ENCODE results near the gene C5orf52. TPM values are rescaled to one million over a fixed set of nuclear protein-coding genes. Genes with fewer than 3 reads are reported as not detected.
"Not testable (repeated sequence)": the region's sequence is repeated elsewhere in the genome, so short reads cannot be mapped to it uniquely, and the experiment has no call there.

Gene C5orf52
- total RNA-seq, 4 donors from 2014 or later, result not detected

DNA sequence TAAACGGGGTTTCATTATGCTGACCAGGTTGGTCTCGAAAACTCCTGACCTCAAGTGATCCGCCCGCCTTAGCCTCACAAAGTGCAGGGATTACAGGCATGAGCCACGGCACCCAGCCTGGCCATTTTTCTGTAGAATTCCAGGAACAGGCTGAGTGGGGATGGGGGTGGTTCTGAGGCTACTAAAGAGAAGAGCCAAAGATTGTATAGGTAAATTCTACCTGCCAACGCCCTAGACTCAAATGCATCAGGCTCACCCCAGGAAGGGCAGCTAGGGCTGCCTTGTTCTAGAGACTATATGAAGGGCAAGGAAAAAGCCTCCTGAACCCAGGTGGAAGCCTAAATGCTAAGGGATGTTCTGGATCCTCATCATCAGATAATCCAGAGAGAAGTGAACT lies 1.6 kb upstream of the C5orf52 start:
- Histone ChIP-seq H3K36me3 (no peaks in the 10 kb centered on the region), H3K4me1 (peaks cover 15% of the 10 kb centered on the region), H3K27me3 (peaks cover 27% of the 10 kb centered on the region), H3K9me3 (no peaks in the 10 kb centered on the region), H3K27ac (no peak overlapping the region), H3K4me3 (no peak overlapping the region)
- DNase-seq (ENCODE audit: low spot score in 2 of 2), result no peak
- WGBS, result 93% methylated on average over 6 of the region's 6 CpGs
- TF ChIP-seq POLR2AphosphoS5 (IDR thresholded peaks at IDR 0.05) (no peak), CTCF (IDR thresholded peaks at IDR 0.05) (no peak)

DNA sequence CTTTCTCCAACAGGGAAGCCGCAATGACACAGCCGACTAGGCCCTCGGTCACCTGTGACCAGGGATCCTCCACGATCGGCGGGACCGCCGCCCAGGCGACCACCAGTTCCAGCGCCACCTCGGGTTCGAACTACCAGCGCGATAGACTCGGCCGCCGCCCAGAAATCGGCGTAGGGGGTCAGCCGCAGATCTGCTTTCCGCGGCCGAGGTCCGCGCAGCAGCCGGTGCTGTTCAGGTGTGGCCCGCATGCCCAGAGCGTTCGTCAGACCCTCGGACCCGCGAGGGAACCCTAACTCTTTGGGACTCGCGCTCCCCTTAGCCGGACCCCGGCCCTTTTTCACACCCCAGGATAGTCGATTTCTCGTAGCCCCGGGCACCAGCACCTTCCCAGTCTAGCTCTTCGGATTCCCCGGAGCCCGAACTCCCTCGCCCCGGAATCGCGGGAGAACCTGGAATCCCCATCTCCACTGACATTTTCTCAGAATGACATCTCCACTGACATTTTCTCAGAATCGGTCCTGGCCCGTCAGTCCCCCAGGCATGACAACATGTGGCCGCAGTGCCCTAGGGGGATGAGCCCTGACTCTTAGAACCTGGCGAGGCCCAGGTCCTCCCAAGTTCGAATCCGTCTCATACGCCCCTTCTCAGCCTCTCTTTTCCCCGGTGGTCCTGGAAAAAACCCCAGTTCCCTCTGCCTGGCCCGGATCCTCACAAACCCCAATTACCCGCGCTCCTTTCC lies 428 bp downstream of the C5orf52 start:
- H3K4me1 ChIP-seq, result peaks cover 15% of the 10 kb centered on the region
- TF ChIP-seq EP300 (IDR thresholded peaks at IDR 0.05) (no peak), POLR2A (IDR thresholded peaks at IDR 0.05) (no peak), POLR2AphosphoS5 (IDR thresholded peaks at IDR 0.05) (no peak), CTCF (IDR thresholded peaks at IDR 0.05) (no peak)
- no peaks in the 10 kb centered on the region for H3K9me3 ChIP-seq
- DNase-seq (ENCODE audit: low spot score in 2 of 2), result no peak
- peaks cover 27% of the 10 kb centered on the region for H3K27me3 ChIP-seq
- whole genome bisulfite sequencing, result 46% methylated on average over 26 of the region's 57 CpGs
- H3K27ac ChIP-seq, result no peak overlapping the region
- peak overlapping the region; percentile 55 for H3K4me3 ChIP-seq
- H3K36me3 ChIP-seq, result no peaks in the 10 kb centered on the region

GRCh38 chr5:157672976-157673375 lies 1.6 kb downstream of the C5orf52 start:
- no peak overlapping the region for H3K27ac ChIP-seq
- DNase-seq (ENCODE audit: low spot score in 2 of 2), result no peak
- H3K27me3 ChIP-seq, result peaks cover 27% of the 10 kb centered on the region
- H3K4me3 ChIP-seq, result no peak overlapping the region
- no peaks in the 10 kb centered on the region for H3K36me3 ChIP-seq
- 96% methylated on average over 8 of the region's 8 CpGs for WGBS
- H3K4me1 ChIP-seq, result peaks cover 15% of the 10 kb centered on the region
- no peaks in the 10 kb centered on the region for H3K9me3 ChIP-seq
- TF ChIP-seq POLR2AphosphoS5 (IDR thresholded peaks at IDR 0.05) (no peak), POLR2A (IDR thresholded peaks at IDR 0.05) (no peak)

GRCh38 chr5:157674351-157674750 lies 3.0 kb downstream of the C5orf52 start:
- H3K9me3 ChIP-seq; H3K27ac ChIP-seq; H3K4me3 ChIP-seq; DNase-seq (ENCODE audit: low spot score in 2 of 2); H3K36me3 ChIP-seq: not testable (repeated sequence)
- peaks cover 15% of the 10 kb centered on the region for H3K4me1 ChIP-seq
- WGBS, result 86% methylated on average over 4 of the region's 4 CpGs
- peaks cover 24% of the 10 kb centered on the region for H3K27me3 ChIP-seq

DNA sequence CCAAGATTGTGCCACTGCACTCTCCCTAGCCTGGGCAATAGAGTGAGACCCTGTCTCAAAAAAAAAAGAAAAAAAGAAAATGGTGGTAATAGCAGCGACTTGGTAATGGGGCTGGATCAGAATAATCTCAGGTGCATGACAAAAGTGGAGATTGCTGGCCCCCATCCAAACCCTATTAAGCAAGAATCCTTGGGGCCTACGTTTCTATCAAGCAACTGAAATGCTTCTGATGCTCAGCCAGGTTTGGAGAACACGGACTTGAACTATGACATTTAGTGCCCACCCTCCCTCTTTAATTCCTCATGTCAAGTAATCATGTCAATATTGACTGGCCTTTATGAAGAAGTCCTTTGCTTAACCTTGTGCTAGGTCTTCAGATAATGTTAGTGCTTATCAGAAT lies 6.6 kb downstream of the C5orf52 start:
- no peak overlapping the region for H3K27ac ChIP-seq
- no peak for DNase-seq (ENCODE audit: low spot score in 2 of 2)
- H3K4me3 ChIP-seq, result no peak overlapping the region
- H3K36me3 ChIP-seq, result no peaks in the 10 kb centered on the region
- H3K4me1 ChIP-seq, result no peaks in the 10 kb centered on the region
- no peaks in the 10 kb centered on the region for H3K27me3 ChIP-seq
- H3K9me3 ChIP-seq, result no peaks in the 10 kb centered on the region
- 56% methylated on average over 3 of the region's 3 CpGs for WGBS
- TF ChIP-seq POLR2AphosphoS5 (IDR thresholded peaks at IDR 0.05), result no peak
- TF ChIP-seq CTCF (IDR thresholded peaks at IDR 0.05), result no peak
- no peak for TF ChIP-seq POLR2A (IDR thresholded peaks at IDR 0.05)
- TF ChIP-seq EP300 (IDR thresholded peaks at IDR 0.05), result no peak

DNA sequence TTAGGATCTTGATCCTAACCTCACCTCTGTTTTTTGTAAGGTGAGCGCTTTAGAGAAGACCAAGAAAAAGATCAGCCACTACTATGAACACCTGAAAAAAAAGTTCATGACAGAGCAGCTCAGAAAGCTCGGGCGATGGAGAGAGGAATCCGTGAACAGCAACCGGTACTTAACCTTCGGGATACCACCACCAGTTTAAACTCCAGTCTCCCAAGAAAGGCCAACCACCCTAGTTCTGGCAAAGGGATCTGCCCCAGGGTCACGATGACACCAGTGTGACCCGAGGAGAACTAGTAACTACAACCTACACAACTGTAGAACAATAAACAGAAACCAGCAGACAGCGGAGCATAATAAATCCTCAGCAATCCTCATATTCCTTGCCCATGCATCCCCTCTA lies 8.5 kb downstream of the C5orf52 start:
- no peak for DNase-seq (ENCODE audit: low spot score in 2 of 2)
- Histone ChIP-seq H3K4me1 (no peaks in the 10 kb centered on the region), H3K4me3 (no peak overlapping the region), H3K9me3 (no peaks in the 10 kb centered on the region), H3K36me3 (no peaks in the 10 kb centered on the region), H3K27ac (no peak overlapping the region), H3K27me3 (no peaks in the 10 kb centered on the region)
- no peak for TF ChIP-seq CTCF (IDR thresholded peaks at IDR 0.05)
- no peak for TF ChIP-seq POLR2AphosphoS5 (IDR thresholded peaks at IDR 0.05)
- no peak for TF ChIP-seq POLR2A (IDR thresholded peaks at IDR 0.05)
- WGBS, result 92% methylated on average over 9 of the region's 9 CpGs
